ENCODE measurements around the gene ANTXR2. TPM values are rescaled to one million over a fixed set of nuclear protein-coding genes. Genes with fewer than 3 reads are reported as not detected.
"Not testable (repeated sequence)": the region's sequence is repeated elsewhere in the genome, so short reads cannot be mapped to it uniquely, and the experiment has no call there.

Gene ANTXR2
- 107 and 135 TPM in 2 replicates for total RNA-seq
- 85.3 and 88.4 TPM in 2 replicates for polyA plus RNA-seq
- polyA plus RNA-seq (2012) = 84.2 and 90.5 TPM in 2 replicates
- 9.2 and 13.4 TPM in 2 replicates for polyA minus RNA-seq (ENCODE audit: low replicate concordance)

GRCh38 chr4:80072744-80073472 is at the start of gene ANTXR2:
Gene ANTXR2 (minus strand): TSS chr4:80073229. CDS start chr4:80072560, 669 bp downstream.
- Histone ChIP-seq H3K9me3 (ENCODE audit: control insufficient read depth, insufficient read depth, low read depth, low read length) (no peaks in the 10 kb centered on the region), H3K4me2 (ENCODE audit: extremely low read depth, insufficient read depth, low read length) (peak within 1 kb of the TSS; percentile 84)

GRCh38 chr4:80121815-80122214 is 48.8 kb upstream of the ANTXR2 start:
- H4K20me1 ChIP-seq (ENCODE audit: control insufficient read depth, extremely low read depth, insufficient read depth, low read length); H3K36me3 ChIP-seq (ENCODE audit: control insufficient read depth, insufficient read depth, low read length); H3K79me2 ChIP-seq (ENCODE audit: control insufficient read depth, insufficient read depth, low read length); H3K27ac ChIP-seq (ENCODE audit: insufficient read depth, low read length); H3K27me3 ChIP-seq (ENCODE audit: control insufficient read depth, insufficient read depth, low read length); H3K9me3 ChIP-seq (ENCODE audit: control insufficient read depth, insufficient read depth, low read depth, low read length); H2AFZ ChIP-seq (ENCODE audit: low read length); H3K4me3 ChIP-seq (replicated peaks in 1 of 4; ENCODE audit: control extremely low read depth in 1 of 4, insufficient read depth in 1 of 4, low read depth in 3 of 4, low read length in 4 of 4); H3K4me2 ChIP-seq (ENCODE audit: extremely low read depth, insufficient read depth, low read length); H3K4me1 ChIP-seq (ENCODE audit: control insufficient read depth, extremely low read depth, insufficient read depth, low read length); H3K9ac ChIP-seq (ENCODE audit: insufficient read depth, low read length); DNase-seq (ENCODE audit: low read depth in 2 of 2): not testable (repeated sequence)

More at GRCh38 chr4:80072744-80073472, at the start of gene ANTXR2:
- peak within 1 kb of the TSS; percentile 80 to 93 (median 90) for H3K4me3 ChIP-seq (replicated peaks in 1 of 4; ENCODE audit: control extremely low read depth in 1 of 4, insufficient read depth in 1 of 4, low read depth in 3 of 4, low read length in 4 of 4)
- no peaks in the 10 kb centered on the region for H3K27me3 ChIP-seq (ENCODE audit: control insufficient read depth, insufficient read depth, low read length)
- TF ChIP-seq EZH2 (IDR thresholded peaks at IDR 0.05; ENCODE audit: low read length, missing control alignments) (no peak), CTCF (conservative IDR thresholded peaks at IDR 0.05 in 1 of 2, IDR thresholded peaks at IDR 0.05 in 1 of 2; ENCODE audit: low read depth in 1 of 2, low read length in 2 of 2) (peak in 1 of 2 donors; percentile 20)
- peak within 1 kb of the TSS; percentile 89 for H3K27ac ChIP-seq (ENCODE audit: insufficient read depth, low read length)
- H3K79me2 ChIP-seq (ENCODE audit: control insufficient read depth, insufficient read depth, low read length) = peaks cover 48% of the 10 kb centered on the region
- peak within 1 kb of the TSS; percentile 54 for H2AFZ ChIP-seq (ENCODE audit: low read length)
- peaks cover 5% of the 10 kb centered on the region for H3K4me1 ChIP-seq (ENCODE audit: control insufficient read depth, extremely low read depth, insufficient read depth, low read length)
- peak; percentile 97 to 98 for DNase-seq (ENCODE audit: low read depth in 2 of 2)
- H4K20me1 ChIP-seq (ENCODE audit: control insufficient read depth, extremely low read depth, insufficient read depth, low read length) = no peaks in the 10 kb centered on the region
- H3K9ac ChIP-seq (ENCODE audit: insufficient read depth, low read length) = peak within 1 kb of the TSS; percentile 82
- H3K36me3 ChIP-seq (ENCODE audit: control insufficient read depth, insufficient read depth, low read length) = no peaks in the 10 kb centered on the region

- DNase-seq (ENCODE audit: low read depth in 2 of 2); H3K9me3 ChIP-seq (ENCODE audit: control insufficient read depth, insufficient read depth, low read depth, low read length); H3K4me2 ChIP-seq (ENCODE audit: extremely low read depth, insufficient read depth, low read length); H3K9ac ChIP-seq (ENCODE audit: insufficient read depth, low read length); H3K36me3 ChIP-seq (ENCODE audit: control insufficient read depth, insufficient read depth, low read length); H3K27me3 ChIP-seq (ENCODE audit: control insufficient read depth, insufficient read depth, low read length); H3K27ac ChIP-seq (ENCODE audit: insufficient read depth, low read length); H3K4me3 ChIP-seq (replicated peaks in 1 of 4; ENCODE audit: control extremely low read depth in 1 of 4, insufficient read depth in 1 of 4, low read depth in 3 of 4, low read length in 4 of 4); H4K20me1 ChIP-seq (ENCODE audit: control insufficient read depth, extremely low read depth, insufficient read depth, low read length); H3K4me1 ChIP-seq (ENCODE audit: control insufficient read depth, extremely low read depth, insufficient read depth, low read length); H2AFZ ChIP-seq (ENCODE audit: low read length); H3K79me2 ChIP-seq (ENCODE audit: control insufficient read depth, insufficient read depth, low read length): not testable (repeated sequence)
Observed at GRCh38 chr4:80119620-80120019, 46.6 kb upstream of the ANTXR2 start.

GRCh38 chr4:80116516-80116915 is 43.5 kb upstream of the ANTXR2 start:
- no peak overlapping the region for H3K27ac ChIP-seq (ENCODE audit: insufficient read depth, low read length)

More at GRCh38 chr4:80116516-80116915, 43.5 kb upstream of the ANTXR2 start:
- no peak overlapping the region for H2AFZ ChIP-seq (ENCODE audit: low read length)
- no peaks in the 10 kb centered on the region for H3K27me3 ChIP-seq (ENCODE audit: control insufficient read depth, insufficient read depth, low read length)
- H3K4me3 ChIP-seq (replicated peaks in 1 of 4; ENCODE audit: control extremely low read depth in 1 of 4, insufficient read depth in 1 of 4, low read depth in 3 of 4, low read length in 4 of 4) = no peak overlapping the region
- H3K4me2 ChIP-seq (ENCODE audit: extremely low read depth, insufficient read depth, low read length) = no peak overlapping the region
- no peaks in the 10 kb centered on the region for H4K20me1 ChIP-seq (ENCODE audit: control insufficient read depth, extremely low read depth, insufficient read depth, low read length)
- peaks cover 3% of the 10 kb centered on the region for H3K4me1 ChIP-seq (ENCODE audit: control insufficient read depth, extremely low read depth, insufficient read depth, low read length)
- H3K9ac ChIP-seq (ENCODE audit: insufficient read depth, low read length) = no peak overlapping the region
- no peak for DNase-seq (ENCODE audit: low read depth in 2 of 2)
- no peak for TF ChIP-seq EZH2 (IDR thresholded peaks at IDR 0.05; ENCODE audit: low read length, missing control alignments)
- no peak for TF ChIP-seq CTCF (conservative IDR thresholded peaks at IDR 0.05 in 1 of 2, IDR thresholded peaks at IDR 0.05 in 1 of 2; ENCODE audit: low read depth in 1 of 2, low read length in 2 of 2)
- H3K36me3 ChIP-seq (ENCODE audit: control insufficient read depth, insufficient read depth, low read length) = no peaks in the 10 kb centered on the region
- H3K9me3 ChIP-seq (ENCODE audit: control insufficient read depth, insufficient read depth, low read depth, low read length) = no peaks in the 10 kb centered on the region
- H3K79me2 ChIP-seq (ENCODE audit: control insufficient read depth, insufficient read depth, low read length) = no peaks in the 10 kb centered on the region

Measured in fibroblast of lung (primary cell).